LHCN-M2 (cell line): ENCODE results near the gene GPN2. TPM values are rescaled to one million over a fixed set of nuclear protein-coding genes. Genes with fewer than 3 reads are reported as not detected.

Source experiments
- DNase-seq: peaks from one replicate; pipeline ENCODE4 v3.0.0-alpha.2; 2012; ENCODE audit warnings: low read depth
- total RNA-seq: library from RNA; depleted of rRNA; stranded (reverse); fragments of >200 nt; gene quantifications from 2 replicates; pipeline ENCODE4 v1.2.3, GENCODE V29; 2014; rRNA removed

GPN2 gene
- total RNA-seq, 1 experiment from 2014 or later = 12.2 TPM

- DNase-seq = no peak
Observed at GRCh38 chr1:26832249-26832960, 57.7 kb downstream of the GPN2 start.

DNA sequence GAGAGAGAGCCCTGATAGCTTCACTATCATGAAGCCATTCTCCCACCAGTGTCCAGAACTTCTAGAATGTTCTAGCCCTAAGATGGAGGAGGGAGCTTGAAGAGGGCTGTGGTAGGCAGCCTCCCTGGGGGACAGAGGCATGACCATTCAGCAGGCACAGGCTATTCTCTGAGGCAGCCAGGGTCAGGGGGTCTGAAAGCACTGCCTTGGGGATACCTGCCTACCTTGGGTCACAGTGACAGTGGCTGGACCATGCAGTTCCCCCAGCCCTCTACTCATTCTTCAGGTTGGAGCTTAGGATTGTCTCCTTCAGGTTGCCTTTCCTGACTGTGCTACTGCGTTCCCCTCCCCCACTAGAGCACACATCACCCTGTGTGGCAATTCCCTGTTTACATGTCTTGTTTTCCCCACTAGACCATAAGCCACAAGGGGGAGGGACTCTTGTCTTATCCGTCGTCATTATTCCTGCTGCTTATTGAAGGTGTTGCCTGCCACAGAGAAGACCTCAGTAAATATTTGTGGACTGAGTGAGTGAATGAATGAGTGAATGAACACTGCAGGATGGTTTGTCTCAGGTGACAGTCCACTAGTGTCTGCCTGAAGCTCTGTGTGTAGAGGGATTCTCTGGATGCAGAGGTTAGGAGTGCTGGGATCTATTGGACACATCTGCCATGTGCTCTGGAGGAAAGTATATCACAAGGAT is 58.4 kb downstream of the GPN2 start:
- DNase-seq = no peak

GRCh38 chr1:26831059-26831458 is 59.0 kb downstream of the GPN2 start:
- DNase-seq = no peak

DNA sequence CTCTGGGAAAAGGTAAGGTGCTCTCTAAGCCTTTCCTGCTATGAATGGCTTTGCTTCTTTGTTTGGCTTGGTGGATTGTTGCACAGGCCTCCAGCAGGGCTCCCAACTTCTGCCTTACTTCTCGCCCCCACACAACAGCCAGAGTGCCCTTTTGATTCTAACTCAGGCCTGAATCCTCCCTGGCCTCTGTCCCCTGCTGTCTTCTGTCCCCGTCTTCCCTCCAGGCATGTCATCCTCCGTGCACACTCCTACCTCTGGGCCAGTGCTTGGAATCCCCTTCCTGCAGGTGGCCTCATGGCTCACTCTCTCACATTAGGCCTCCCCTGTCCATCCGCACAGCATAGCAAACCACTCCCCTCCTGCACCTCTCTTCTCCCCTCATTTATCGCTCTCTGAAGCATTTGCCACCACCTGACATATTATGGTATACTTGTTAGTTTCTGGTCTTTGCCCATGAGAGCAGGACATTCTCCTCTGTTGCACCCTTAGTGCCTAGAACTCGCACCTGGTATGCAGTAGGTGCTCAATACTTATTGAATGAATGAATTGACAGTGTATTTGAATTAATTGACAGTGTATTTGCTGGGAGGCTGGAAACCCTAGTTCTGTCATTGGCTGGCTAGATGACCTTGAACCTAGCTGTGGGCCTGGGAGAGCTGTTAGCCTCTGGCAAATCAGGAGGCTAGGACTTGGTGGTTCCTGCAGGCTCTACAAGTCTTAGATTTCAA is 60.7 kb downstream of the GPN2 start:
- no peak for DNase-seq

DNA sequence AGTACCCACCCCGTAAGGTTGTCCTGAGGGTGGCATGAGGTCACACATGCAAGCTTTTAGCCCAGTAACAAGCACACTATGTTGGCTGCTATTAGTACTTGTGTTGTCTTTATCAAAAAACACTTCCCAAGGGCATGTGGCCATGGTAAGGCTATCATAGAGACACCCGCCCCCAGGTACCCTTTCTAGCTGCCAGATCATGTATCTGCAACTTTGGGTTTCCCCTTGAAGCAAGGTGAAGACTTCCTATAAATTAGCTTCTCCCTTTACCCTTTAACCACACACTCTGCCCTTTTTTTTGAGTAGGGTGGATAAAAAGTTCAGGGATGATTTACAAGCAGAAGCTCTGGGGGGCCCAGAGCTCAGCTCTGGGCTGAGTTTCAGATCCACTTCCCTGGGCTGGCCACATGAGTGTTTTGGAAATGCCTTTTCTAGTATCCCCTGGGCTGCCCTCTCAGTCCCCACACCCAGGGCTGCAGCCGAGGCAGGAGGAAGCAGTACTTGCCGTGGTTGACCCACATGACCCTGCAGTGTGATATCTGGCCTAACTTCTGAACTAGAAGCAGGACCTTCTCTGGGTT is 61.6 kb downstream of the GPN2 start:
- DNase-seq = no peak

- DNase-seq = peak; percentile 19
Observed at GRCh38 chr1:26827663-26828062, 62.4 kb downstream of the GPN2 start.

GRCh38 chr1:26827106-26827604 is 62.9 kb downstream of the GPN2 start:
- no peak for DNase-seq

GRCh38 chr1:26826261-26827105 is 63.6 kb downstream of the GPN2 start, which contains the start of gene ZDHHC18:
Gene ZDHHC18, plus strand, starts transcription at chr1:26826688. Its CDS starts 117 bp downstream, at chr1:26826805.
- peak; percentile 37 for DNase-seq

Other genes with a start within 250 kb of the GPN2 start
- 18.7 and 21.6 TPM in 2 replicates for gene ARID1A, start 194.3 kb downstream of the GPN2 start, total RNA-seq
- gene PIGV, start 102.3 kb downstream of the GPN2 start, total RNA-seq = 17.7 and 20.8 TPM in 2 replicates
- 10.4 and 13.0 TPM in 2 replicates for gene ZDHHC18, start 63.6 kb downstream of the GPN2 start, total RNA-seq
- not detected in 2 replicates for gene SFN, start 27.1 kb downstream of the GPN2 start, total RNA-seq
- gene GPATCH3, start 10.2 kb upstream of the GPN2 start, total RNA-seq = 5.6 and 5.9 TPM in 2 replicates
- gene NR0B2, start 23.7 kb upstream of the GPN2 start, total RNA-seq = not detected in 2 replicates
- gene NUDC, start 31.5 kb upstream of the GPN2 start, total RNA-seq = 67.1 and 71.5 TPM in 2 replicates
- not detected in 2 replicates for gene KDF1, start 70.2 kb upstream of the GPN2 start, total RNA-seq
- 22.4 and 27.0 TPM in 2 replicates for gene TRNP1, start 103.4 kb upstream of the GPN2 start, total RNA-seq
- gene TENT5B, start 122.6 kb upstream of the GPN2 start, total RNA-seq = 3.3 and 3.6 TPM in 2 replicates